Left ventricle myocardium inferior (tissue), 1 donor: ENCODE data around the gene NUP62. TPM values are rescaled to one million over a fixed set of nuclear protein-coding genes. Genes with fewer than 3 reads are reported as not detected.
A peak's percentile ranks its signal among the peaks of the same experiment; 100 is the strongest.

Source experiments
- DNase-seq: peaks from one replicate; pipeline ENCODE4 v3.0.0-alpha.2; 2020
- H3K27ac ChIP-seq: fragments of 200-600 bp; replicated peaks from 2 replicates; pipeline ENCODE4 v1.8.0; 2021
- H3K27me3 ChIP-seq: fragments of 200-600 bp; 2 replicates; pipeline ENCODE4 v1.8.0; 2021; ENCODE audit warnings: low read depth
- H3K36me3 ChIP-seq: fragments of 200-600 bp; 2 replicates; pipeline ENCODE4 v1.8.0; 2021
- H3K4me1 ChIP-seq: fragments of 200-600 bp; 2 replicates; pipeline ENCODE4 v1.8.0; 2021
- H3K4me3 ChIP-seq: fragments of 200-600 bp; 2 replicates; pipeline ENCODE4 v1.8.0; 2021; ENCODE audit warnings: mild to moderate bottlenecking, moderate library complexity
- H3K9me3 ChIP-seq: fragments of 200-600 bp; replicated peaks from 2 replicates; pipeline ENCODE4 v1.8.0; 2021
- intact Hi-C: fragments of 100-400 bp; cut with micrococcal nuclease; formaldehyde crosslinking; loops from one replicate; pipeline ENCODE4 v1.11.0; 2022
- total RNA-seq: library from RNA; stranded (reverse); fragmentation: NEBNext Ultra II Directional; extraction: Animal tissue kit (Norgen Biotek cat#: 25700); gene quantifications from one replicate; pipeline ENCODE4 v1.2.1, GENCODE V29; 2021
- TF ChIP-seq, protein P1 (sequence below): fragments of 200-600 bp; IDR thresholded peaks from 2 replicates; pipeline ENCODE4 v1.8.0; 2021; ENCODE audit warnings: antibody characterized with exemption, mild to moderate bottlenecking, borderline replicate concordance
- donor health status: DM: no; HTN: yes; CAD: no; lungs with severe emphysema.

NUP62 gene
- total RNA-seq, 1 donor from 2014 or later, result 28.4 TPM

- H3K4me3 ChIP-seq, result peak overlapping the region; percentile 34
These were observed 8.6 kb upstream of the NUP62 start for GRCh38 chr19:49937750-49938381.

GRCh38 chr19:49936549-49936948 is 7.2 kb upstream of the NUP62 start:
- peaks cover 12% of the 10 kb centered on the region for H3K27me3 ChIP-seq
- no peak overlapping the region for H3K27ac ChIP-seq
- intact Hi-C loops, result loop anchor here (5.0 kb wide), 1 partner anchor 46 kb away; no protein-coding TSS in a partner anchor
- H3K9me3 ChIP-seq, result no peaks in the 10 kb centered on the region
- TF ChIP-seq, protein P1, sequence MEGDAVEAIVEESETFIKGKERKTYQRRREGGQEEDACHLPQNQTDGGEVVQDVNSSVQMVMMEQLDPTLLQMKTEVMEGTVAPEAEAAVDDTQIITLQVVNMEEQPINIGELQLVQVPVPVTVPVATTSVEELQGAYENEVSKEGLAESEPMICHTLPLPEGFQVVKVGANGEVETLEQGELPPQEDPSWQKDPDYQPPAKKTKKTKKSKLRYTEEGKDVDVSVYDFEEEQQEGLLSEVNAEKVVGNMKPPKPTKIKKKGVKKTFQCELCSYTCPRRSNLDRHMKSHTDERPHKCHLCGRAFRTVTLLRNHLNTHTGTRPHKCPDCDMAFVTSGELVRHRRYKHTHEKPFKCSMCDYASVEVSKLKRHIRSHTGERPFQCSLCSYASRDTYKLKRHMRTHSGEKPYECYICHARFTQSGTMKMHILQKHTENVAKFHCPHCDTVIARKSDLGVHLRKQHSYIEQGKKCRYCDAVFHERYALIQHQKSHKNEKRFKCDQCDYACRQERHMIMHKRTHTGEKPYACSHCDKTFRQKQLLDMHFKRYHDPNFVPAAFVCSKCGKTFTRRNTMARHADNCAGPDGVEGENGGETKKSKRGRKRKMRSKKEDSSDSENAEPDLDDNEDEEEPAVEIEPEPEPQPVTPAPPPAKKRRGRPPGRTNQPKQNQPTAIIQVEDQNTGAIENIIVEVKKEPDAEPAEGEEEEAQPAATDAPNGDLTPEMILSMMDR, result no peak
- H3K36me3 ChIP-seq, result no peaks in the 10 kb centered on the region
- no peak overlapping the region for H3K4me3 ChIP-seq
- no peak for DNase-seq
- peaks cover 4% of the 10 kb centered on the region for H3K4me1 ChIP-seq

More at GRCh38 chr19:49937750-49938381, 8.6 kb upstream of the NUP62 start:
- Histone ChIP-seq H3K9me3 (no peaks in the 10 kb centered on the region), H3K36me3 (no peaks in the 10 kb centered on the region), H3K27me3 (peaks cover 12% of the 10 kb centered on the region), H3K27ac (no peak overlapping the region), H3K4me1 (peaks cover 4% of the 10 kb centered on the region)
- TF ChIP-seq, protein P1, result peak; percentile 96
- intact Hi-C loops, result loop anchor here (5.0 kb wide), 1 partner anchor 44 kb away; no protein-coding TSS in a partner anchor
- peak; percentile 72 for DNase-seq

GRCh38 chr19:49933643-49934042 is 4.3 kb upstream of the NUP62 start:
- TF ChIP-seq, protein P1, result no peak
- Histone ChIP-seq H3K27ac (no peak overlapping the region), H3K27me3 (peaks cover 2% of the 10 kb centered on the region), H3K4me1 (peaks cover 11% of the 10 kb centered on the region), H3K4me3 (no peak overlapping the region), H3K36me3 (no peaks in the 10 kb centered on the region), H3K9me3 (no peaks in the 10 kb centered on the region)
- DNase-seq, result no peak
- intact Hi-C loops, result no loop called here

GRCh38 chr19:49932731-49933131 is 3.4 kb upstream of the NUP62 start:
- intact Hi-C loops, result no loop called here

DNA sequence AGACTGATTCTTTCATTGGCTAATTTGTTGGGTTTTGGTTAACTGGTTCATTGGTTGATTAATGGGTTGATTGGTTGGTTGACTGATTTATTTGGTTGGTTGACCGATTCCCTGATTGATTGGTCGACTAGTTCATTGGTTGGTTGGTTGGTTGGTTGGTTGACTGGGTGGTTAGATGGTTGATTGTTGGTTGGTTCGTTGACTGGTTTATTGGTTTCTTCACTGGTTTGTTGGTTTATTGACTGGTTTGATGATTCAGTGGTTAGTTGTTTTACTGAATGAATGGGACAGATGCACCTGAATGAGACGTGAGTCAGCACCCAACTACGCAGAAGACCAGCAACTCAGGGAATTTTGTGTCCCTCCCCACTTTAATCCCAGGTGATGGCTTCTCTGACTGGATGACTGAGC is 2.7 kb upstream of the NUP62 start:
- TF ChIP-seq, protein P1, result no peak
- H3K9me3 ChIP-seq, result no peaks in the 10 kb centered on the region
- H3K27ac ChIP-seq, result no peak overlapping the region
- H3K27me3 ChIP-seq, result no peaks in the 10 kb centered on the region
- H3K4me1 ChIP-seq, result peaks cover 23% of the 10 kb centered on the region
- H3K36me3 ChIP-seq, result peaks cover 8% of the 10 kb centered on the region
- no peak overlapping the region for H3K4me3 ChIP-seq
- intact Hi-C loops, result no loop called here
- DNase-seq, result no peak

More at GRCh38 chr19:49932731-49933131, 3.4 kb upstream of the NUP62 start:
- Histone ChIP-seq H3K4me1 (peaks cover 17% of the 10 kb centered on the region), H3K9me3 (no peaks in the 10 kb centered on the region), H3K36me3 (peaks cover 1% of the 10 kb centered on the region), H3K27ac (no peak overlapping the region), H3K4me3 (no peak overlapping the region), H3K27me3 (no peaks in the 10 kb centered on the region)
- DNase-seq, result no peak
- TF ChIP-seq, protein P1, result no peak
